GM23338 (cell line): Measurements from ENCODE around the gene ZNF638. TPM values are rescaled to one million over a fixed set of nuclear protein-coding genes. Genes with fewer than 3 reads are reported as not detected.

Experiments used
- ATAC-seq: fragments of 200-7000 bp; cut with Tn5 transposase; 3 replicates; pipeline ENCODE4 v1.9.1; 2020
- DNase-seq: peaks from one replicate; pipeline ENCODE4 v3.0.0-alpha.2; 2015; ENCODE audit warnings: low spot score
- H2AFZ ChIP-seq: fragments of 200-600 bp; sonication (generic); 2 replicates; pipeline ENCODE4 v1.8.0; 2016; ENCODE audit warnings: antibody characterized with exemption, mild to moderate bottlenecking, moderate library complexity
- H3F3A ChIP-seq: fragments of 200-600 bp; sonication (generic); replicated peaks from 2 replicates; pipeline ENCODE4 v1.8.0; 2017; ENCODE audit warnings: antibody characterized with exemption, mixed run types, low read depth
- H3K27ac ChIP-seq: fragments of 200-600 bp; sonication (generic); 2 replicates; pipeline ENCODE4 v1.6.1; 2016; ENCODE audit warnings: low read depth
- H3K27me3 ChIP-seq: fragments of 200-600 bp; sonication (generic); 2 replicates; pipeline ENCODE4 v1.8.0; 2016; ENCODE audit warnings: mild to moderate bottlenecking, mixed run types, moderate library complexity; ENCODE audit not compliant: insufficient read depth
- H3K36me3 ChIP-seq: fragments of 200-600 bp; sonication (generic); 2 replicates; pipeline ENCODE4 v1.8.0; 2016; ENCODE audit warnings: mild to moderate bottlenecking; ENCODE audit not compliant: insufficient read depth
- H3K4me1 ChIP-seq: fragments of 200-600 bp; sonication (generic); 2 replicates; pipeline ENCODE4 v1.8.0; 2016; ENCODE audit warnings: mild to moderate bottlenecking, moderate library complexity; ENCODE audit not compliant: insufficient read depth
- H3K4me2 ChIP-seq: fragments of 200-600 bp; sonication (generic); 2 replicates; pipeline ENCODE4 v1.7.1; 2017; ENCODE audit warnings: mixed run types
- H3K4me3 ChIP-seq: fragments of 200-600 bp; sonication (generic); 2 replicates; pipeline ENCODE4 v1.6.1; 2016; ENCODE audit warnings: mixed run types
- H3K79me2 ChIP-seq: fragments of 200-600 bp; sonication (generic); replicated peaks from 2 replicates; pipeline ENCODE4 v1.8.0; 2017; ENCODE audit warnings: mild to moderate bottlenecking; ENCODE audit not compliant: insufficient read depth
- H3K9me2 ChIP-seq: fragments of 200-600 bp; sonication (generic); 2 replicates; pipeline ENCODE4 v1.8.0; 2017; ENCODE audit not compliant: insufficient read depth
- H4K20me1 ChIP-seq: fragments of 200-600 bp; sonication (generic); replicated peaks from 2 replicates; pipeline ENCODE4 v1.8.0; 2017; ENCODE audit warnings: mild to moderate bottlenecking; ENCODE audit not compliant: insufficient read depth
- H3K27ac Mint-ChIP-seq: 2 replicates; pipeline ENCODE4 v1.8.0; 2020; ENCODE audit warnings: inconsistent platforms, mild to moderate bottlenecking, moderate library complexity, mixed read lengths
- H3K27me3 Mint-ChIP-seq: 3 replicates; pipeline ENCODE4 v1.8.0; 2022; ENCODE audit warnings: low read depth, mild to moderate bottlenecking, moderate library complexity, mixed read lengths, inconsistent platforms; ENCODE audit not compliant: insufficient read depth, poor library complexity
- H3K36me3 Mint-ChIP-seq: 3 replicates; pipeline ENCODE4 v1.8.0; 2021; ENCODE audit warnings: low read depth, mild to moderate bottlenecking, inconsistent platforms, moderate library complexity, mixed read lengths
- H3K4me1 Mint-ChIP-seq: 3 replicates; pipeline ENCODE4 v1.8.0; 2020; ENCODE audit warnings: mild to moderate bottlenecking, inconsistent platforms, mixed read lengths
- H3K4me3 Mint-ChIP-seq: 3 replicates; pipeline ENCODE4 v1.8.0; 2021; ENCODE audit warnings: moderate library complexity, mild to moderate bottlenecking, inconsistent platforms, mixed read lengths
- H3K9me3 Mint-ChIP-seq: 3 replicates; pipeline ENCODE4 v1.8.0; 2020; ENCODE audit warnings: moderate library complexity, mild to moderate bottlenecking, inconsistent platforms, mixed read lengths
- CREB1 ChIP-seq: fragments of 250-450 bp; sonication (Bioruptor Pico); IDR thresholded peaks from 2 replicates; pipeline ENCODE4 v1.5.0; 2020; ENCODE audit warnings: low read depth, mild to moderate bottlenecking, moderate library complexity
- EZH2 ChIP-seq: fragments of 200-600 bp; sonication (generic); IDR thresholded peaks from one replicate; pipeline ENCODE4 v1.8.0; 2017; ENCODE audit warnings: antibody characterized with exemption, mild to moderate bottlenecking, low read depth; ENCODE audit not compliant: unreplicated experiment
- EZH2phosphoT487 ChIP-seq: fragments of 200-600 bp; sonication (generic); IDR thresholded peaks from one replicate; pipeline ENCODE4 v1.8.1; 2018; ENCODE audit warnings: antibody characterized with exemption; ENCODE audit not compliant: unreplicated experiment
- JUNB ChIP-seq: IDR thresholded peaks from one replicate; pipeline ENCODE4 v1.6.1; 2016; ENCODE audit warnings: antibody characterized with exemption; ENCODE audit not compliant: unreplicated experiment
- NANOG ChIP-seq: IDR thresholded peaks from 2 replicates; pipeline ENCODE4 v1.6.1; 2016; ENCODE audit warnings: antibody characterized with exemption, borderline replicate concordance
- POLR2AphosphoS5 ChIP-seq: IDR thresholded peaks from 2 replicates; pipeline ENCODE4 v1.6.1; 2016; ENCODE audit warnings: antibody characterized with exemption, low read depth
- STAT1 ChIP-seq: IDR thresholded peaks from one replicate; pipeline ENCODE4 v1.6.1; 2016; ENCODE audit warnings: antibody characterized with exemption; ENCODE audit not compliant: unreplicated experiment
- ZNF114 ChIP-seq: fragments of 250-450 bp; sonication (Bioruptor Pico); IDR thresholded peaks from 2 replicates; pipeline ENCODE4 v1.5.0; 2020; ENCODE audit warnings: mild to moderate bottlenecking, moderate library complexity
- ZNF331 ChIP-seq: fragments of 250-450 bp; sonication (Bioruptor Pico); IDR thresholded peaks from 2 replicates; pipeline ENCODE4 v1.5.0; 2020; ENCODE audit warnings: low read depth, mild to moderate bottlenecking, moderate library complexity
- polyA plus RNA-seq: library from polyadenylated mRNA; unstranded; fragments of >200 nt; fragmentation: Nextera tagmentation; extraction: Ambion mirVana; gene quantifications from 2 replicates; pipeline ENCODE4 v1.2.1, GENCODE V29; 2016
- total RNA-seq: library from RNA; depleted of rRNA; stranded (reverse); fragments of >200 nt; shearing (Covaris generic); gene quantifications from 2 replicates; pipeline ENCODE4 v1.2.3, GENCODE V29; 2014
- TF ChIP-seq, protein P1 (sequence below), 2 experiments: fragments of 200-600 bp in 1 of 2; sonication (generic) in 1 of 2; conservative IDR thresholded peaks; 2 replicates each; pipeline versions ENCODE4 v1.5.1 to v1.6.1; 2016 to 2017; ENCODE audit warnings: antibody characterized with exemption in 2 of 2, low read depth in 2 of 2, mild to moderate bottlenecking in 2 of 2, moderate library complexity in 1 of 2
- TF ChIP-seq, protein P2 (sequence below): IDR thresholded peaks from 2 replicates; pipeline ENCODE4 v1.6.1; 2016; ENCODE audit warnings: antibody characterized with exemption
- TF ChIP-seq, protein P3 (sequence below): IDR thresholded peaks from one replicate; pipeline ENCODE4 v1.6.1; 2018; ENCODE audit warnings: antibody characterized with exemption; ENCODE audit not compliant: unreplicated experiment

Gene ZNF638
- total and polyA plus RNA-seq, 2 experiments from 2014 or later, result 185 to 190 TPM

DNA sequence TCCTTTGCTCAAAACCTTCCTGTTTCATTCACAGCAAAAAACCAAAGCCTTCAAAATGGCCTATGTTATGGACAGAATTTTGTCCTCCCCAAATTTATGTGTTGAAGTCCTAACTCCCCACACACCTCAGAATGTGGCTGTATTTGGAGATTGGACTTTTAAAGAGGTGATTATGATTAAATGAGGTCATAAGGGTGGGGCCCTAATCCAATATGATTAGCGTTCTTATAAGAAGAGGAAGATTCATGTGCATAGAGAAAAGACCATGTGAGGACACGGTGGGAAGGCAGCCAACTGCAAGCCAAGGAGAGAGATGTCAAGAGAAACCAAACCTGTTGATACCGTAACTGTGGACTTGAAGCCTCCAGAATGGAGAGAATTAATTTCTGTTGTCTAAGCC lies 4.6 kb upstream of the ZNF638 start:
- H3K4me1 Mint-ChIP-seq, result peaks cover 6% of the 10 kb centered on the region; the same call in 2 of the 3 replicates
- H3K36me3 ChIP-seq, result no peaks in the 10 kb centered on the region
- ATAC-seq (no peak), DNase-seq (no peak)
- peaks cover 45% of the 10 kb centered on the region for H3K79me2 ChIP-seq
- no peaks in the 10 kb centered on the region for H3K27me3 ChIP-seq
- no peak overlapping the region for H3K27ac ChIP-seq
- H3F3A ChIP-seq, result no peaks in the 10 kb centered on the region
- H3K4me3 ChIP-seq, result no peak overlapping the region
- TF ChIP-seq EZH2 (no peak), JUNB (no peak), EZH2phosphoT487 (no peak)
- TF ChIP-seq, protein P1, sequence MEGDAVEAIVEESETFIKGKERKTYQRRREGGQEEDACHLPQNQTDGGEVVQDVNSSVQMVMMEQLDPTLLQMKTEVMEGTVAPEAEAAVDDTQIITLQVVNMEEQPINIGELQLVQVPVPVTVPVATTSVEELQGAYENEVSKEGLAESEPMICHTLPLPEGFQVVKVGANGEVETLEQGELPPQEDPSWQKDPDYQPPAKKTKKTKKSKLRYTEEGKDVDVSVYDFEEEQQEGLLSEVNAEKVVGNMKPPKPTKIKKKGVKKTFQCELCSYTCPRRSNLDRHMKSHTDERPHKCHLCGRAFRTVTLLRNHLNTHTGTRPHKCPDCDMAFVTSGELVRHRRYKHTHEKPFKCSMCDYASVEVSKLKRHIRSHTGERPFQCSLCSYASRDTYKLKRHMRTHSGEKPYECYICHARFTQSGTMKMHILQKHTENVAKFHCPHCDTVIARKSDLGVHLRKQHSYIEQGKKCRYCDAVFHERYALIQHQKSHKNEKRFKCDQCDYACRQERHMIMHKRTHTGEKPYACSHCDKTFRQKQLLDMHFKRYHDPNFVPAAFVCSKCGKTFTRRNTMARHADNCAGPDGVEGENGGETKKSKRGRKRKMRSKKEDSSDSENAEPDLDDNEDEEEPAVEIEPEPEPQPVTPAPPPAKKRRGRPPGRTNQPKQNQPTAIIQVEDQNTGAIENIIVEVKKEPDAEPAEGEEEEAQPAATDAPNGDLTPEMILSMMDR (conservative IDR thresholded peaks at IDR 0.05; ENCODE audit: low read depth in 2 of 2), result no peak
- TF ChIP-seq, protein P2, sequence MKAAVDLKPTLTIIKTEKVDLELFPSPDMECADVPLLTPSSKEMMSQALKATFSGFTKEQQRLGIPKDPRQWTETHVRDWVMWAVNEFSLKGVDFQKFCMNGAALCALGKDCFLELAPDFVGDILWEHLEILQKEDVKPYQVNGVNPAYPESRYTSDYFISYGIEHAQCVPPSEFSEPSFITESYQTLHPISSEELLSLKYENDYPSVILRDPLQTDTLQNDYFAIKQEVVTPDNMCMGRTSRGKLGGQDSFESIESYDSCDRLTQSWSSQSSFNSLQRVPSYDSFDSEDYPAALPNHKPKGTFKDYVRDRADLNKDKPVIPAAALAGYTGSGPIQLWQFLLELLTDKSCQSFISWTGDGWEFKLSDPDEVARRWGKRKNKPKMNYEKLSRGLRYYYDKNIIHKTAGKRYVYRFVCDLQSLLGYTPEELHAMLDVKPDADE, result no peak
- H4K20me1 ChIP-seq, result peaks cover 11% of the 10 kb centered on the region
- no peak overlapping the region for H3K27ac Mint-ChIP-seq
- H3K27me3 Mint-ChIP-seq, result peaks cover 5% of the 10 kb centered on the region
- H3K9me3 Mint-ChIP-seq, result peaks cover 4% of the 10 kb centered on the region; the same call in 2 of the 3 replicates
- H2AFZ ChIP-seq, result no peak overlapping the region
- H3K4me2 ChIP-seq, result no peak overlapping the region
- peaks cover 9% of the 10 kb centered on the region; the same call in 2 of the 3 replicates for H3K36me3 Mint-ChIP-seq
- 0 out of 2 replicates have a peak, but pooled peaks cover 7% of the 10 kb centered on the region for H3K9me2 ChIP-seq
- H3K4me3 Mint-ChIP-seq, result no peak overlapping the region
- peaks cover 20% of the 10 kb centered on the region for H3K4me1 ChIP-seq

DNA sequence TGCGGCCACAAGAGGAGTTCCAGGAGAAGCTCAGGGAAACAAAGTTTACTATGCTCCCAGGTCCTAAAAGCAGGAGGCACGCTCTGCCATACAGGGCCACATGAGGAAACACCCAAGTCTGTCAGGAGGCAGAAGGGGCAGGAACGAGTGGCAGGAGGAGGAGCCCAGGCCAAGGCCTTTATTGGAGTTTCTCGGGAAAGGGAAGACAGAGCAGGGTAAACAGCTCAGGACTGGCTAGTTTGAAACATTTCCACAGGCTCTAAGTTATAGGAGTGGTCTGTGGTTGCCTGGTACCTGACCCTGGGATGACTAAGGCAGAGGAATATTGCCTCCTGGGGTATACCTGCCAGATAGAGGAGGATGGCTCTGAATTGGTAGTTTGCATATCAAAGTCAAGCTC lies 3.7 kb upstream of the ZNF638 start:
- H3F3A ChIP-seq, result no peaks in the 10 kb centered on the region
- peak; percentile 26 for ATAC-seq
- Mint-ChIP-seq H3K36me3 (peaks cover 4% of the 10 kb centered on the region; the same call in 1 of the 3 replicates), H3K9me3 (no peaks in the 10 kb centered on the region; the same call in 2 of the 3 replicates), H3K27me3 (peaks cover 5% of the 10 kb centered on the region), H3K4me3 (no peak overlapping the region), H3K27ac (no peak overlapping the region), H3K4me1 (peaks cover 10% of the 10 kb centered on the region)
- H2AFZ ChIP-seq, result no peak overlapping the region
- no peak overlapping the region for H3K4me3 ChIP-seq
- H3K79me2 ChIP-seq, result peaks cover 45% of the 10 kb centered on the region
- peak; percentile 57 for DNase-seq
- H3K36me3 ChIP-seq, result no peaks in the 10 kb centered on the region
- peaks cover 11% of the 10 kb centered on the region for H4K20me1 ChIP-seq
- peaks cover 20% of the 10 kb centered on the region for H3K4me1 ChIP-seq
- no peaks in the 10 kb centered on the region for H3K27me3 ChIP-seq
- H3K4me2 ChIP-seq, result 0 out of 2 replicates have a peak overlapping the region, but pooled peaks have one; percentile 23
- no peak overlapping the region for H3K27ac ChIP-seq
- 0 out of 2 replicates have a peak, but pooled peaks cover 1% of the 10 kb centered on the region for H3K9me2 ChIP-seq
- TF ChIP-seq, protein P1 (conservative IDR thresholded peaks at IDR 0.05; ENCODE audit: low read depth in 2 of 2), result no peak
- TF ChIP-seq STAT1, result no peak
- TF ChIP-seq JUNB, result no peak
- TF ChIP-seq NANOG, result no peak
- TF ChIP-seq EZH2phosphoT487, result no peak
- no peak for TF ChIP-seq EZH2
- TF ChIP-seq, protein P2, result no peak
- TF ChIP-seq, protein P3, sequence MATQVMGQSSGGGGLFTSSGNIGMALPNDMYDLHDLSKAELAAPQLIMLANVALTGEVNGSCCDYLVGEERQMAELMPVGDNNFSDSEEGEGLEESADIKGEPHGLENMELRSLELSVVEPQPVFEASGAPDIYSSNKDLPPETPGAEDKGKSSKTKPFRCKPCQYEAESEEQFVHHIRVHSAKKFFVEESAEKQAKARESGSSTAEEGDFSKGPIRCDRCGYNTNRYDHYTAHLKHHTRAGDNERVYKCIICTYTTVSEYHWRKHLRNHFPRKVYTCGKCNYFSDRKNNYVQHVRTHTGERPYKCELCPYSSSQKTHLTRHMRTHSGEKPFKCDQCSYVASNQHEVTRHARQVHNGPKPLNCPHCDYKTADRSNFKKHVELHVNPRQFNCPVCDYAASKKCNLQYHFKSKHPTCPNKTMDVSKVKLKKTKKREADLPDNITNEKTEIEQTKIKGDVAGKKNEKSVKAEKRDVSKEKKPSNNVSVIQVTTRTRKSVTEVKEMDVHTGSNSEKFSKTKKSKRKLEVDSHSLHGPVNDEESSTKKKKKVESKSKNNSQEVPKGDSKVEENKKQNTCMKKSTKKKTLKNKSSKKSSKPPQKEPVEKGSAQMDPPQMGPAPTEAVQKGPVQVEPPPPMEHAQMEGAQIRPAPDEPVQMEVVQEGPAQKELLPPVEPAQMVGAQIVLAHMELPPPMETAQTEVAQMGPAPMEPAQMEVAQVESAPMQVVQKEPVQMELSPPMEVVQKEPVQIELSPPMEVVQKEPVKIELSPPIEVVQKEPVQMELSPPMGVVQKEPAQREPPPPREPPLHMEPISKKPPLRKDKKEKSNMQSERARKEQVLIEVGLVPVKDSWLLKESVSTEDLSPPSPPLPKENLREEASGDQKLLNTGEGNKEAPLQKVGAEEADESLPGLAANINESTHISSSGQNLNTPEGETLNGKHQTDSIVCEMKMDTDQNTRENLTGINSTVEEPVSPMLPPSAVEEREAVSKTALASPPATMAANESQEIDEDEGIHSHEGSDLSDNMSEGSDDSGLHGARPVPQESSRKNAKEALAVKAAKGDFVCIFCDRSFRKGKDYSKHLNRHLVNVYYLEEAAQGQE, result no peak
- no peak for TF ChIP-seq ZNF114 (CRISPR knock-in tag)
- TF ChIP-seq CREB1, result no peak
- no peak for TF ChIP-seq POLR2AphosphoS5
- no peak for TF ChIP-seq ZNF331 (CRISPR knock-in tag)
